GM12864 (cell line): Measurements from ENCODE around the gene NID1.

Source experiments
- DNase-seq: peaks from one replicate; pipeline ENCODE4 v3.0.0-alpha.2; 2011; ENCODE audit warnings: low read depth
- H3K4me3 ChIP-seq: 2 replicates; pipeline ENCODE4 v1.5.1; 2011; ENCODE audit warnings: mild to moderate bottlenecking, low read depth, low read length, control low read depth
- CTCF ChIP-seq: IDR thresholded peaks from 2 replicates; pipeline ENCODE4 v1.5.1; 2011; ENCODE audit warnings: low read depth, mild to moderate bottlenecking, moderate library complexity, low read length, control low read depth, inconsistent platforms; ENCODE audit errors: missing control alignments

The NID1 gene

GRCh38 chr1:235997931-235998330, 67.0 kb downstream of the NID1 start:
- TF ChIP-seq CTCF: no peak
- DNase-seq: no peak
- no peak overlapping the region for H3K4me3 ChIP-seq

- TF ChIP-seq CTCF: no peak
- no peak overlapping the region for H3K4me3 ChIP-seq
- no peak for DNase-seq
These were observed 67.8 kb downstream of the NID1 start for GRCh38 chr1:235997049-235997448.

- no peak overlapping the region for H3K4me3 ChIP-seq
- peak; percentile 60 for DNase-seq
- no peak for TF ChIP-seq CTCF
These were observed 68.7 kb downstream of the NID1 start for GRCh38 chr1:235996048-235996785.

GRCh38 chr1:235995511-235995910, 69.4 kb downstream of the NID1 start:
- H3K4me3 ChIP-seq: no peak overlapping the region
- no peak for DNase-seq
- TF ChIP-seq CTCF: no peak

- DNase-seq: no peak
- H3K4me3 ChIP-seq: no peak overlapping the region
- no peak for TF ChIP-seq CTCF
These were observed 71.2 kb downstream of the NID1 start for GRCh38 chr1:235993652-235994051.

GRCh38 chr1:235992868-235993267, 72.0 kb downstream of the NID1 start:
- no peak overlapping the region for H3K4me3 ChIP-seq
- TF ChIP-seq CTCF: no peak
- no peak for DNase-seq

GRCh38 chr1:235992346-235992745, 72.5 kb downstream of the NID1 start:
- TF ChIP-seq CTCF: no peak
- H3K4me3 ChIP-seq: no peak overlapping the region
- DNase-seq: no peak
